ENCODE data around the gene TSPEAR. TPM values are rescaled to one million over a fixed set of nuclear protein-coding genes. Genes with fewer than 3 reads are reported as not detected.
"Not testable (repeated sequence)": the region's sequence is repeated elsewhere in the genome, so short reads cannot be mapped to it uniquely, and the experiment has no call there.

The TSPEAR gene
- total RNA-seq, 4 donors from 2014 or later = not detected

GRCh38 chr21:44699502-44700001 lies 11.8 kb downstream of the TSPEAR start:
- Histone ChIP-seq H3K4me1 (no peaks in the 10 kb centered on the region), H3K9me3 (no peaks in the 10 kb centered on the region), H3K27me3 (peaks cover 88% of the 10 kb centered on the region), H3K27ac (no peak overlapping the region), H3K36me3 (no peaks in the 10 kb centered on the region), H3K4me3 (no peak overlapping the region)
- intact Hi-C loops (cut with DNase I; ENCODE audit: low total_unique reads) = no loop called here
- in situ Hi-C loops (cut with MboI; ENCODE audit: low pct_ligation_motif_present in 1 of 4, low pct_unique_long_range_greater_than_20kb in 1 of 4, low sequenced_read_pairs in 3 of 4) = loop anchor here in 2 of 4 donors (25.0 kb wide), 1 partner anchor 112 kb away; the partner anchor contains the start of genes KRTAP10-5 (in 2 of the 2) and KRTAP10-6 (in 2 of the 2)
- no peak for DNase-seq
- WGBS, 2 donors (ENCODE audit: low coverage in 1 of 2) = 47 to 51% methylated on average over 6 to 14 of the region's 17 CpGs
- TF ChIP-seq POLR2AphosphoS5 (IDR thresholded peaks at IDR 0.05) = no peak
- TF ChIP-seq POLR2A (IDR thresholded peaks at IDR 0.05) = no peak
- TF ChIP-seq CTCF (IDR thresholded peaks at IDR 0.05) = no peak
- TF ChIP-seq EP300 (IDR thresholded peaks at IDR 0.05; ENCODE audit: low read depth) = no peak

DNA sequence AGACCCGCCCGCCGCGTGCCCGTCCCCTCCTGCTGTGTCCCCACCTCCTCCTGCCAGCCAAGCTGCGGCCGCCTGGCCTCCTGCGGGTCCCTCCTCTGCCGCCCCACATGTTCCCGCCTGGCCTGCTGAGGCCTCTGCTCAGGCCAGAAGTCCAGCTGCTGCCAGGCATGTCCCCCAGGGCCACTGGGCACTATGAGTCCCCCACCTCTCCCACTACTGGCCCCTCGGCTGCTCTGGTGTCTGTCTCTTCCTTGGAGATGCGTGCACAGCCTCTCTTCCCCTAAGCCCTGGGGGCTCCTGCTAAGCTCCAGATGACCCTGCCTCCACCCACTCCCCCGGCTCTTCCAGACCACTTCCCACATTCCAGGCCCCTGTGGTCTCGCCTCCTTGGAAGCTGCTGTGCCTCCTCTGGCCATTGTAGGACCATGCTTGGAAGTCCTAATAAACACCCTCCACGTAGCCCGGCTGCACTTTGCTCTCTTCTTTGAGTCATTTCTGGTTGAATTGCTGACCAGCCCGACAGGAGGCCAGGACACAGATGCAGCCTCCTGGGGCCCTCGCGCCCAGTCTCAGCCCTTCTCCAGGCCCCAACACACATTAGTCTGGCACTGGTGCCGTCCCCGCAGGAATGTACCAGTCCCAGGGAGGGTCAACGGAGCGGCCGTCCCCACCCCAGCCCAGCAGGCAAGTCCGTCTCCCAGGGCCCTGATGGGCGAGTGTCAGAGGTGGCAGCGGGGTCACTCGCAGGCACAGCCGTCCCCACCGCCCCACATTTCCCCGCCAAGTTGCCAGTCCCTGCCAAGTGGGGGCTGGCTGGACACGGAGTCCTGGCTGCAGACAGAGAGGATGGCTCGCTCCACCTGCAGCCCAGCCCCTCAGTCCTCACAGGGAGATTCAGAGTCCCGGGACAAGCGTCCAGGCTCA lies 13.3 kb downstream of the TSPEAR start:
- Histone ChIP-seq H3K4me1 (no peaks in the 10 kb centered on the region), H3K36me3 (no peaks in the 10 kb centered on the region), H3K4me3 (no peak overlapping the region), H3K27me3 (peaks cover 74% of the 10 kb centered on the region), H3K9me3 (peaks cover 3 to 4% of the 10 kb centered on the region in 2 donors), H3K27ac (no peak overlapping the region)
- in situ Hi-C loops (cut with MboI; ENCODE audit: low pct_ligation_motif_present in 1 of 4, low pct_unique_long_range_greater_than_20kb in 1 of 4, low sequenced_read_pairs in 3 of 4) = loop anchor here in 2 of 4 donors (25.0 kb wide), 1 partner anchor 111 kb away; the partner anchor contains the start of genes KRTAP10-5 (in 2 of the 2) and KRTAP10-6 (in 2 of the 2)
- DNase-seq = no peak
- 20 to 46% methylated on average over 1 to 19 of the region's 35 CpGs for WGBS, 2 donors (ENCODE audit: low coverage in 1 of 2)
- intact Hi-C loops (cut with DNase I; ENCODE audit: low total_unique reads) = no loop called here
- TF ChIP-seq EP300 (IDR thresholded peaks at IDR 0.05; ENCODE audit: low read depth) = no peak
- no peak for TF ChIP-seq POLR2AphosphoS5 (IDR thresholded peaks at IDR 0.05)
- TF ChIP-seq POLR2A (IDR thresholded peaks at IDR 0.05) = no peak
- TF ChIP-seq CTCF (IDR thresholded peaks at IDR 0.05) = no peak

GRCh38 chr21:44697172-44697810 lies 14.1 kb downstream of the TSPEAR start, which contains the start of gene KRTAP10-12:
KRTAP10-12 (plus strand) TSS chr21:44697172; CDS start chr21:44697202, 30 bp downstream.
- peaks cover 77% of the 10 kb centered on the region for H3K27me3 ChIP-seq
- H3K36me3 ChIP-seq; intact Hi-C loops (cut with DNase I; ENCODE audit: low total_unique reads); H3K4me3 ChIP-seq; H3K27ac ChIP-seq; H3K4me1 ChIP-seq; DNase-seq: not testable (repeated sequence)
- H3K9me3 ChIP-seq = peaks cover 10% of the 10 kb centered on the region in 2 donors
- WGBS, 2 donors (ENCODE audit: low coverage in 1 of 2) = 43% methylated on average over 21 of the region's 21 CpGs; no CpG with 5 or more reads in 1 of the 2 donors
- in situ Hi-C loops (cut with MboI; ENCODE audit: low pct_ligation_motif_present in 1 of 4, low pct_unique_long_range_greater_than_20kb in 1 of 4, low sequenced_read_pairs in 3 of 4) = loop anchor here in 2 of 4 donors (25.0 kb wide), 1 partner anchor 110 kb away; the partner anchor contains the start of genes KRTAP10-5 (in 2 of the 2) and KRTAP10-6 (in 2 of the 2)

- in situ Hi-C loops (cut with MboI; ENCODE audit: low pct_ligation_motif_present in 1 of 4, low pct_unique_long_range_greater_than_20kb in 1 of 4, low sequenced_read_pairs in 3 of 4) (loop anchor here in 2 of 4 donors (25.0 kb wide), 1 partner anchor 109 kb away; the partner anchor contains the start of genes KRTAP10-5 (in 2 of the 2) and KRTAP10-6 (in 2 of the 2)), intact Hi-C loops (cut with DNase I; ENCODE audit: low total_unique reads) (no loop called here)
- Histone ChIP-seq H3K36me3 (no peaks in the 10 kb centered on the region), H3K27me3 (peaks cover 75% of the 10 kb centered on the region), H3K27ac (no peak overlapping the region), H3K4me1 (no peaks in the 10 kb centered on the region), H3K4me3 (no peak overlapping the region), H3K9me3 (peaks cover 10% of the 10 kb centered on the region in 2 donors)
- TF ChIP-seq CTCF (IDR thresholded peaks at IDR 0.05) (no peak), EP300 (IDR thresholded peaks at IDR 0.05; ENCODE audit: low read depth) (no peak), POLR2A (IDR thresholded peaks at IDR 0.05) (no peak)
- WGBS, 2 donors (ENCODE audit: low coverage in 1 of 2) = 56 to 74% methylated on average over 2 to 10 of the region's 10 CpGs
- no peak for DNase-seq
These were observed 14.8 kb downstream of the TSPEAR start for GRCh38 chr21:44696572-44696971.
